H1 (cell line): ENCODE data around the gene RSPH6A.

Source experiments
- SP1 ChIP-seq: IDR thresholded peaks from 2 replicates; pipeline ENCODE4 v1.6.1; 2011; ENCODE audit warnings: low read depth, low read length
- TF ChIP-seq, protein P1 (sequence below), 3 experiments: IDR thresholded peaks; 1 replicate in 2 of 3; 2 replicates in 1 of 3; pipeline versions ENCODE4 v1.5.1 to v1.6.1; 2011; ENCODE audit warnings: low read length in 3 of 3, mild to moderate bottlenecking in 3 of 3, inconsistent platforms in 2 of 3, low read depth in 1 of 3, moderate library complexity in 1 of 3; ENCODE audit not compliant: insufficient read depth in 1 of 3; ENCODE audit errors: control extremely low read depth in 1 of 3

DNA sequence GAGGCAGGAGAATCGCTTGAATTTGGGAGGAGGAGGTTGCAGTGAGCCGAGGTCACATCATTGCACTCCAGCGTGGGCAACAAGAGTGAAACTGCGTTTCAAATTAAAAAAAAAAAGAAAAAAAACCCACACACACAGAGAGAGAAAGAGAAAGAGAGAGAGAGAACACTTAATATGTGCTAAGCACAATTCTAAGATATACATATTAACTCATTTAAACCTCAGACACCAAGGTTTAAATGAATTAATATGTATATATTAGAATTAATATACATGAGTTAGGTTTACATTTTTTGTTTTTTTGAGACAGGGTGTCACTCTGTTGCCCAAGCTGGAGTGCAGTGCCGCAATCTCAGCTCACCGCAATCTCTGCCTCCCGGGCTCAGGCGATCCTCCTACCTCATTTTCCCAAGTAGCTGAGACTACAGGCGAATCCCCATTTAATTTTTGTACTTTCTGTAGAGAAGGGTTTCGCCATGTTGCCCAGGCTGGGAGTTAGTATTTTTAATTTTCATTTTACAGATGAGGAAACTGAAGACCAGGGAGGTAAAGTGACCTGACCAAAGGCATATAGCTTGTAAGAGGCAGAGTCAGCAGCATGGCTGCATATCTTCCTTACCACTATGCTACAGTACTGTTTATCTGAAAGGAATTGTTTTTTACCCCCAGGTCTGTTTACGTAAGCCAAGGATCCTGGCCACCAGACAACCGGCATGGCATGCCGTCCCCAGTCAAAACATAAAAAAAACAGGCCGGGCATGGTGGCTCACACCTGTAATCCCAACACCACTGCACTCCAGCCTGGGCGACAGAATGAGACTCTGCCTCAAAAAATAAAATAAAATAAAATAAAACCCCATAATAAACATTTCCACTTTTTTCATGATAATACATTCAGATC lies 45.5 kb upstream of the RSPH6A start:
- no peak for TF ChIP-seq SP1
- TF ChIP-seq, protein P1, sequence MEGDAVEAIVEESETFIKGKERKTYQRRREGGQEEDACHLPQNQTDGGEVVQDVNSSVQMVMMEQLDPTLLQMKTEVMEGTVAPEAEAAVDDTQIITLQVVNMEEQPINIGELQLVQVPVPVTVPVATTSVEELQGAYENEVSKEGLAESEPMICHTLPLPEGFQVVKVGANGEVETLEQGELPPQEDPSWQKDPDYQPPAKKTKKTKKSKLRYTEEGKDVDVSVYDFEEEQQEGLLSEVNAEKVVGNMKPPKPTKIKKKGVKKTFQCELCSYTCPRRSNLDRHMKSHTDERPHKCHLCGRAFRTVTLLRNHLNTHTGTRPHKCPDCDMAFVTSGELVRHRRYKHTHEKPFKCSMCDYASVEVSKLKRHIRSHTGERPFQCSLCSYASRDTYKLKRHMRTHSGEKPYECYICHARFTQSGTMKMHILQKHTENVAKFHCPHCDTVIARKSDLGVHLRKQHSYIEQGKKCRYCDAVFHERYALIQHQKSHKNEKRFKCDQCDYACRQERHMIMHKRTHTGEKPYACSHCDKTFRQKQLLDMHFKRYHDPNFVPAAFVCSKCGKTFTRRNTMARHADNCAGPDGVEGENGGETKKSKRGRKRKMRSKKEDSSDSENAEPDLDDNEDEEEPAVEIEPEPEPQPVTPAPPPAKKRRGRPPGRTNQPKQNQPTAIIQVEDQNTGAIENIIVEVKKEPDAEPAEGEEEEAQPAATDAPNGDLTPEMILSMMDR (IDR thresholded peaks at IDR 0.05; ENCODE audit: control extremely low read depth in 1 of 3, insufficient read depth in 1 of 3, low read depth in 1 of 3, low read length in 3 of 3) = no peak
